Right kidney (tissue), 1 donor: ENCODE data around the gene TNNT2.

ENCODE experiments used
- DNase-seq: peaks from one replicate; pipeline ENCODE4 v3.0.0-alpha.2; 2016

Gene TNNT2

GRCh38 chr1:201311356-201312011 is 66.0 kb downstream of the TNNT2 start:
- DNase-seq = no peak

DNA sequence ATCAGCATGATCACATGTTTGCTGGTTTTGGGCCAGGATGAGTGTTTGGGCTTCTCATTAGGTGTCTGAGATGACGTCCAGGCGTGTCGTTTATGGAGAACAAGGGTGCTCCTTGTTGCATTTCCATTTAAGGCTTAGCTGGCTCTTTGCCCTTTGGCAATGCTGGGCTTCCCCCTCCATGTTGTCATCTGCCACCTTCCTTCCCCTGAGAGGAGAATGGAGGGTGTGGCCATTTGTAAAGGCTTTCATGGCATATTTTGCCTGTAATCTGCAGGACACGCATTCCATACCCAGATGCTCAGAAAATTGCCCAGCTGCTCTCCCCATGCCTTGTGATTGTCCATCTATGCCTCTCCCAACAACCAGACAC is 66.5 kb downstream of the TNNT2 start:
- no peak for DNase-seq

GRCh38 chr1:201310251-201310985 is 67.1 kb downstream of the TNNT2 start:
- no peak for DNase-seq

- DNase-seq = peak; percentile 30
These were observed 68.1 kb downstream of the TNNT2 start for GRCh38 chr1:201309416-201309815.
